ENCODE results near the gene TMEM100.

DNA sequence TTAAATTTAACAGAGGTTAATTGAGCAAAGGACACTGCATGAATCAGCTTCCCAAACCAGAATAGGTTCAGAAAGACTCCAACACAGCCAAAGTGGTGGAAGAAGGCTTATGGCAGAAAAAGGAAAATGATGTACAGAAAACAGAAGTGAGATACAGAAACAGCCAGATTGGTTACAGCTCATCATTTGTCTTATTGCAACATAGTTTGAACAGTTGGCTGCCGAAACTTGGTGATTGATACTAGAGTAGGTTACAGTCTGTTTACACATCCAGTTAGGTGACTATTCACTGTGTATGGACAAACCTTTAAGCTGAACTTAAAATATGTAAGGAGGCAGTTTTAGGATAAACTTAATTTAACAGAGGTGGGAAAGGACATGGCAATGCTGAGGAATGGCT is 18.3 kb downstream of the TMEM100 start:
- TF ChIP-seq, protein P1, sequence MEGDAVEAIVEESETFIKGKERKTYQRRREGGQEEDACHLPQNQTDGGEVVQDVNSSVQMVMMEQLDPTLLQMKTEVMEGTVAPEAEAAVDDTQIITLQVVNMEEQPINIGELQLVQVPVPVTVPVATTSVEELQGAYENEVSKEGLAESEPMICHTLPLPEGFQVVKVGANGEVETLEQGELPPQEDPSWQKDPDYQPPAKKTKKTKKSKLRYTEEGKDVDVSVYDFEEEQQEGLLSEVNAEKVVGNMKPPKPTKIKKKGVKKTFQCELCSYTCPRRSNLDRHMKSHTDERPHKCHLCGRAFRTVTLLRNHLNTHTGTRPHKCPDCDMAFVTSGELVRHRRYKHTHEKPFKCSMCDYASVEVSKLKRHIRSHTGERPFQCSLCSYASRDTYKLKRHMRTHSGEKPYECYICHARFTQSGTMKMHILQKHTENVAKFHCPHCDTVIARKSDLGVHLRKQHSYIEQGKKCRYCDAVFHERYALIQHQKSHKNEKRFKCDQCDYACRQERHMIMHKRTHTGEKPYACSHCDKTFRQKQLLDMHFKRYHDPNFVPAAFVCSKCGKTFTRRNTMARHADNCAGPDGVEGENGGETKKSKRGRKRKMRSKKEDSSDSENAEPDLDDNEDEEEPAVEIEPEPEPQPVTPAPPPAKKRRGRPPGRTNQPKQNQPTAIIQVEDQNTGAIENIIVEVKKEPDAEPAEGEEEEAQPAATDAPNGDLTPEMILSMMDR (conservative IDR thresholded peaks at IDR 0.05 in 1 of 2, IDR thresholded peaks at IDR 0.05 in 1 of 2; ENCODE audit: low read depth in 1 of 2, low read length in 2 of 2): no peak
- TF ChIP-seq EZH2 (IDR thresholded peaks at IDR 0.05; ENCODE audit: low read length, missing control alignments): no peak
